ENCODE data around the gene CAMTA1.

DNA sequence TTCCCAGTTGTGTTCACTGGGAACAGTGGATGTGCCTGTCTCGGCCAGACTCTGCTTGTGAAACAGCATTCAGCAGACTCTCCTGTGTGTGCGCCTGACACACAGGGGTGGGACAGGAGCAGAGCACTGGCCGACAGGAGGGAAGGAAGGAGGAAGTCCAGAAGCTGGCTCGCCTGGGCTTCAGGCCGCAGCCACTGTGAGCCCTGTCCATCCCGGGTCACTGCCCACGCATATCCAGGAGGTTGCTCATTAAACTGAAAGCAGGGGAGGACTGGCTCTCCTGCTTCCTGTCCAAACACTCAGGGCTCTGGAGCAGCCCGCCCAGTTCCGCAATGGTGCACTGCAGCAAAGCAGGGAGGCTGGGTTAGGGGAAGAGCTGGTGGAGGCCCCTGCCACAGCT, 767.1 kb downstream of the CAMTA1 start:
- no peak for TF ChIP-seq MXI1 (conservative IDR thresholded peaks at IDR 0.05; ENCODE audit: poor library complexity, severe bottlenecking)
- TF ChIP-seq, protein P1, sequence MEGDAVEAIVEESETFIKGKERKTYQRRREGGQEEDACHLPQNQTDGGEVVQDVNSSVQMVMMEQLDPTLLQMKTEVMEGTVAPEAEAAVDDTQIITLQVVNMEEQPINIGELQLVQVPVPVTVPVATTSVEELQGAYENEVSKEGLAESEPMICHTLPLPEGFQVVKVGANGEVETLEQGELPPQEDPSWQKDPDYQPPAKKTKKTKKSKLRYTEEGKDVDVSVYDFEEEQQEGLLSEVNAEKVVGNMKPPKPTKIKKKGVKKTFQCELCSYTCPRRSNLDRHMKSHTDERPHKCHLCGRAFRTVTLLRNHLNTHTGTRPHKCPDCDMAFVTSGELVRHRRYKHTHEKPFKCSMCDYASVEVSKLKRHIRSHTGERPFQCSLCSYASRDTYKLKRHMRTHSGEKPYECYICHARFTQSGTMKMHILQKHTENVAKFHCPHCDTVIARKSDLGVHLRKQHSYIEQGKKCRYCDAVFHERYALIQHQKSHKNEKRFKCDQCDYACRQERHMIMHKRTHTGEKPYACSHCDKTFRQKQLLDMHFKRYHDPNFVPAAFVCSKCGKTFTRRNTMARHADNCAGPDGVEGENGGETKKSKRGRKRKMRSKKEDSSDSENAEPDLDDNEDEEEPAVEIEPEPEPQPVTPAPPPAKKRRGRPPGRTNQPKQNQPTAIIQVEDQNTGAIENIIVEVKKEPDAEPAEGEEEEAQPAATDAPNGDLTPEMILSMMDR (IDR thresholded peaks at IDR 0.05; ENCODE audit: poor library complexity, severe bottlenecking) = no peak
- no peak for TF ChIP-seq POLR2AphosphoS5 (IDR thresholded peaks at IDR 0.05)
- TF ChIP-seq TAF1 (IDR thresholded peaks at IDR 0.05; ENCODE audit: low read depth) = no peak

Data from neural cell (in vitro differentiated cells).